ENCODE results near the gene ZNF195. TPM values are rescaled to one million over a fixed set of nuclear protein-coding genes. Genes with fewer than 3 reads are reported as not detected.

ZNF195 gene
- total and polyA plus RNA-seq, 2 of the 8 experiments (the other 6 are each of a cell fraction or from before 2014, with no cell fraction given) = 23.9 to 88.6 TPM

DNA sequence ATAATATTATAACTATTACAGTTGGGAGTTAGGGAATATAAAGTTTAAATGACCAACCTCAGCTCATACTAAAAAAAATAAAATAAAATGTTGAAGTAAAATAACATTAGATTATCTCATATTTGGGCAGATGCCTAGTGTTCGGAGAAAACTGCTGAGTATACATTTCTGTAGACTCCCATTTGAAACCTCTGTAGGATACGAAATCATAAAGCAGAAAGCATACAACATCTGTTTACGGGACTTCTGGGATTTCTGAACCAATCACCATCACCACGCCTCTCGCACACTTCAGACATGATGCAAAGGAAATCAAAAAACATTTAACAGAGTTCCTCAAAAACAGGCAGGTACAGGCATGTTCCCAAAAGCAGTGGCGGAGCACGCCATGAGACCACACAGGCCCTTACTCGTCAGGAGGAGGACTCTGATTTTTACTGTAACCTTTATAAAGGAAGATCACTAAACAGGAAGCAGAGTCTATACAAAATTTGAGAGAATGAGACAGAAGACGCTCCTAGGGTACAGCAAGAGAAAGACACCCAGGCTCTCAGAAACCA lies 8.6 kb downstream of the ZNF195 start:
- peaks cover 14 to 17% of the 10 kb centered on the region in 2 experiments for H4K20me1 ChIP-seq (replicated peaks in 1 of 2; ENCODE audit: control insufficient read depth in 1 of 2, insufficient read depth in 2 of 2, low read length in 2 of 2)
- H3K79me2 ChIP-seq (ENCODE audit: control insufficient read depth in 1 of 2, insufficient read depth in 2 of 2, low read length in 2 of 2) = peaks cover 21 to 95% of the 10 kb centered on the region in 2 experiments
- H3K4me2 ChIP-seq (ENCODE audit: insufficient read depth in 1 of 2, low read depth in 2 of 2, low read length in 2 of 2) = no peak overlapping the region
- no peak overlapping the region for H3K23ac ChIP-seq (ENCODE audit: insufficient read length)
- no peaks in the 10 kb centered on the region for H3K23me2 ChIP-seq (ENCODE audit: low read depth, low read length)
- peaks cover 4% of the 10 kb centered on the region for H3K79me1 ChIP-seq (ENCODE audit: low read depth, low read length)
- no peak overlapping the region for H2AFZ ChIP-seq (ENCODE audit: low read length)
- H3K9ac ChIP-seq (replicated peaks in 1 of 4; ENCODE audit: extremely low read depth in 1 of 4, low read depth in 3 of 4, low read length in 3 of 4) = no peak overlapping the region
- no peak overlapping the region for H2BK12ac ChIP-seq (ENCODE audit: low read depth, low read length)
- H2BK15ac ChIP-seq (ENCODE audit: low read length) = no peak overlapping the region
- no peak overlapping the region for H4K5ac ChIP-seq (ENCODE audit: insufficient read length, low read depth, low read length)
- H2BK20ac ChIP-seq (ENCODE audit: low read length) = no peak overlapping the region
- H4K91ac ChIP-seq (replicated peaks; ENCODE audit: insufficient read length, low read length) = no peak overlapping the region
- peaks cover 5 to 6% of the 10 kb centered on the region in 2 experiments; a peak in 3 of 4 replicates for H3K9me3 ChIP-seq (ENCODE audit: insufficient read depth in 2 of 2, low read depth in 1 of 2, low read length in 1 of 2)
- no peak overlapping the region for H3K4me3 ChIP-seq (ENCODE audit: extremely low read depth in 1 of 4, insufficient read depth in 2 of 4, low read depth in 3 of 4, low read length in 4 of 4)
- ChIA-PET POLR2A (ENCODE audit: partially characterized antibody) (interaction anchor here (0.7 to 18.0 kb wide), 3 partner anchors 10 to 38 kb away, joined by 3 to 233 read pairs (median 4); partner anchors contain the start of gene ZNF195), CTCF (ENCODE audit: partially characterized antibody) (interaction anchor here (1.6 kb wide), 1 partner anchor 29 kb away, joined by 6 read pairs; no protein-coding TSS in a partner anchor)
- peaks cover 35 to 92% (median 71%) of the 10 kb centered on the region in 4 experiments for H3K36me3 ChIP-seq (ENCODE audit: control insufficient read depth in 2 of 4, insufficient read depth in 4 of 4, low read length in 3 of 4)
- H3K18ac ChIP-seq (ENCODE audit: extremely low read depth, low read length) = no peak overlapping the region
- no peak overlapping the region for H2AK5ac ChIP-seq (ENCODE audit: low read depth, low read length)
- DNase-seq (ENCODE audit: low read depth in 1 of 2, low spot score in 2 of 2) (no peak), FAIRE-seq (no peak)
- no peak overlapping the region for H3K4ac ChIP-seq (replicated peaks; ENCODE audit: insufficient read length, low read depth, low read length)
- no peak overlapping the region for H3K56ac ChIP-seq (replicated peaks; ENCODE audit: insufficient read length, low read depth, low read length)
- H3K27ac ChIP-seq (ENCODE audit: low read depth, low read length) = no peak overlapping the region
- no peak overlapping the region for H3K14ac ChIP-seq (ENCODE audit: insufficient read length)
- peaks cover 0 to 2% (median under 1%) of the 10 kb centered on the region in 4 experiments; a peak in 3 of 7 replicates for H3K4me1 ChIP-seq (replicated peaks in 1 of 4; ENCODE audit: control insufficient read depth in 3 of 4, insufficient read depth in 4 of 4, low read length in 3 of 4)
- 90% methylated on average over 9 of the region's 9 CpGs; no CpG with 5 or more reads in 1 of the 2 experiments for WGBS, 2 experiments (ENCODE audit: extremely low coverage in 1 of 2, insufficient coverage in 1 of 2, insufficient read length in 1 of 2, insufficient replicate concordance in 2 of 2, low coverage in 1 of 2, low lambda C conversion rate in 2 of 2, missing lambda C conversion rate in 1 of 2)
- peaks cover 0 to 1% (median 0%) of the 10 kb centered on the region in 4 experiments; a peak in 1 of 7 replicates for H3K27me3 ChIP-seq (replicated peaks in 1 of 4; ENCODE audit: control insufficient read depth in 3 of 4, extremely low read depth in 1 of 4, insufficient read depth in 3 of 4, low read length in 3 of 4)
- H2BK5ac ChIP-seq (ENCODE audit: low read depth, low read length) = no peak overlapping the region
- no peak overlapping the region for H4K8ac ChIP-seq (ENCODE audit: extremely low read depth, insufficient read depth, low read length)
- no peak overlapping the region for H2BK120ac ChIP-seq (replicated peaks; ENCODE audit: low read depth, low read length)
- TF ChIP-seq SAP30 (IDR thresholded peaks at IDR 0.05; ENCODE audit: insufficient read depth, insufficient replicate concordance, low read length) (no peak), ASH2L (IDR thresholded peaks at IDR 0.05; ENCODE audit: low read length) (no peak), MAFK (IDR thresholded peaks at IDR 0.05; ENCODE audit: low read depth, low read length) (no peak), KDM1A (IDR thresholded peaks at IDR 0.05; ENCODE audit: borderline replicate concordance, low read length) (no peak), USF2 (IDR thresholded peaks at IDR 0.05; ENCODE audit: low read length) (no peak), POLR2AphosphoS5 (IDR thresholded peaks at IDR 0.05; ENCODE audit: low read depth, low read length) (no peak), EZH2 (IDR thresholded peaks at IDR 0.05; ENCODE audit: low read depth, low read length, severe bottlenecking) (no peak), TCF12 (IDR thresholded peaks at IDR 0.05; ENCODE audit: low read depth, low read length) (no peak), CEBPB (IDR thresholded peaks at IDR 0.05; ENCODE audit: low read depth, low read length) (no peak), PHF8 (conservative IDR thresholded peaks at IDR 0.05; ENCODE audit: low read depth, low read length) (no peak), POLR2A (IDR thresholded peaks at IDR 0.05; ENCODE audit: control extremely low read depth in 1 of 2, low read depth in 2 of 2, low read length in 2 of 2) (no peak), RFX5 (IDR thresholded peaks at IDR 0.05; ENCODE audit: borderline replicate concordance, low read depth, low read length) (no peak)

All from H1 (cell line).